Neural progenitor cell (in vitro differentiated cells): ENCODE results near the gene ARHGEF19. TPM values are rescaled to one million over a fixed set of nuclear protein-coding genes. Genes with fewer than 3 reads are reported as not detected.

Experiments
- DNase-seq: peaks from one replicate; pipeline ENCODE4 v3.0.0-alpha.2; 2016; ENCODE audit warnings: low spot score
- H2AFZ ChIP-seq: fragments of 200-600 bp; sonication (generic); replicated peaks from 2 replicates; pipeline ENCODE4 v1.6.1; 2016; ENCODE audit warnings: antibody characterized with exemption
- H3F3A ChIP-seq: fragments of 200-600 bp; sonication (generic); 2 replicates; pipeline ENCODE4 v1.6.1; 2016; ENCODE audit warnings: antibody characterized with exemption, low read depth
- H3K27ac ChIP-seq: fragments of 200-600 bp; sonication (generic); 2 replicates; pipeline ENCODE4 v1.5.1; 2016; ENCODE audit warnings: mild to moderate bottlenecking
- H3K27me3 ChIP-seq: fragments of 200-600 bp; sonication (generic); 2 replicates; pipeline ENCODE4 v1.6.1; 2016; ENCODE audit warnings: mild to moderate bottlenecking, moderate library complexity
- H3K36me3 ChIP-seq: fragments of 200-600 bp; sonication (generic); 2 replicates; pipeline ENCODE4 v1.5.1; 2016
- H3K4me1 ChIP-seq: fragments of 200-600 bp; sonication (generic); 2 replicates; pipeline ENCODE4 v1.6.1; 2016; ENCODE audit warnings: mixed run types
- H3K4me2 ChIP-seq: fragments of 200-600 bp; sonication (generic); 2 replicates; pipeline ENCODE4 v1.6.1; 2016
- H3K4me3 ChIP-seq: fragments of 200-600 bp; sonication (generic); 2 replicates; pipeline ENCODE4 v1.5.1; 2016
- H3K79me2 ChIP-seq: fragments of 200-600 bp; sonication (generic); 2 replicates; pipeline ENCODE4 v1.6.1; 2016; ENCODE audit warnings: low read depth
- H3K9ac ChIP-seq: fragments of 200-600 bp; sonication (generic); 2 replicates; pipeline ENCODE4 v1.6.1; 2016
- H3K9me3 ChIP-seq: fragments of 200-600 bp; sonication (generic); 2 replicates; pipeline ENCODE4 v1.5.1; 2016; ENCODE audit warnings: low read depth
- H4K20me1 ChIP-seq: fragments of 200-600 bp; sonication (generic); 2 replicates; pipeline ENCODE4 v1.6.1; 2016; ENCODE audit warnings: low read depth
- H3K27ac Mint-ChIP-seq: 3 replicates; pipeline ENCODE4 v1.8.0; 2021; ENCODE audit warnings: mixed read lengths
- H3K27me3 Mint-ChIP-seq: 2 replicates; pipeline ENCODE4 v1.8.0; 2022; ENCODE audit warnings: low read depth, mild to moderate bottlenecking, inconsistent platforms, moderate library complexity, mixed read lengths; ENCODE audit not compliant: insufficient read depth
- H3K36me3 Mint-ChIP-seq: 3 replicates; pipeline ENCODE4 v1.8.0; 2021; ENCODE audit warnings: mixed read lengths
- H3K4me1 Mint-ChIP-seq: 3 replicates; pipeline ENCODE4 v1.8.0; 2021; ENCODE audit warnings: mixed read lengths
- H3K4me3 Mint-ChIP-seq: 3 replicates; pipeline ENCODE4 v1.8.0; 2021; ENCODE audit warnings: mild to moderate bottlenecking, moderate library complexity, mixed read lengths
- H3K9me3 Mint-ChIP-seq: 3 replicates; pipeline ENCODE4 v1.8.0; 2020; ENCODE audit warnings: mixed read lengths
- EZH2 ChIP-seq: fragments of 200-600 bp; sonication (generic); IDR thresholded peaks from 2 replicates; pipeline ENCODE4 v1.6.1; 2017; ENCODE audit warnings: antibody characterized with exemption, mild to moderate bottlenecking, moderate library complexity
- EZH2phosphoT487 ChIP-seq: fragments of 200-600 bp; sonication (generic); IDR thresholded peaks from 2 replicates; pipeline ENCODE4 v1.6.1; 2017; ENCODE audit warnings: antibody characterized with exemption
- total RNA-seq: library from RNA; depleted of rRNA; stranded (reverse); fragments of >200 nt; gene quantifications from 2 replicates; pipeline ENCODE4 v1.2.3, GENCODE V29; 2015; ENCODE audit warnings: low replicate concordance
- TF ChIP-seq, protein P1 (sequence below): fragments of 200-600 bp; sonication (generic); IDR thresholded peaks from 2 replicates; pipeline ENCODE4 v1.5.1; 2017; ENCODE audit warnings: antibody characterized with exemption, mild to moderate bottlenecking

The ARHGEF19 gene
- total RNA-seq, 1 donor from 2014 or later = 10.9 TPM

DNA sequence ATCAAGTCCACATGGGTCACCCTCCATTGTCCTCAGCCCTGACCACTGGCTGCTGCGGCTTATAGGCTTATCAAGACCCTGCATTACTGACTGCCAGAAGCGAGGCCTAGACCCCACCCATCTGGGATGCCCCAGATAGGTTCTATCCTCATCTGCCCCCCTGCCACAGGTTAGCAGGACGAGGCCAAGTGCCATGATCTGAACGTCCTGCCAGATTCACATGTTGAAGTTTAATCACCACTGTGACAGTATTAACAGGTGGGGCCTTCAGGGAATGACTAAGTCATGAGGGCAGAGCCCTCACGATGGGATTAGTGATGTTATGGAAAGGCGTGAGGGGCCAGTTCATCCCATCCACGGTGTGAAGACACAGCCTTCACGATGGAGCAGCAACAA, 30.8 kb upstream of the ARHGEF19 start:
- no peak overlapping the region for H3K9ac ChIP-seq
- H3K27ac Mint-ChIP-seq = no peak overlapping the region
- no peak overlapping the region for H3K27ac ChIP-seq

DNA sequence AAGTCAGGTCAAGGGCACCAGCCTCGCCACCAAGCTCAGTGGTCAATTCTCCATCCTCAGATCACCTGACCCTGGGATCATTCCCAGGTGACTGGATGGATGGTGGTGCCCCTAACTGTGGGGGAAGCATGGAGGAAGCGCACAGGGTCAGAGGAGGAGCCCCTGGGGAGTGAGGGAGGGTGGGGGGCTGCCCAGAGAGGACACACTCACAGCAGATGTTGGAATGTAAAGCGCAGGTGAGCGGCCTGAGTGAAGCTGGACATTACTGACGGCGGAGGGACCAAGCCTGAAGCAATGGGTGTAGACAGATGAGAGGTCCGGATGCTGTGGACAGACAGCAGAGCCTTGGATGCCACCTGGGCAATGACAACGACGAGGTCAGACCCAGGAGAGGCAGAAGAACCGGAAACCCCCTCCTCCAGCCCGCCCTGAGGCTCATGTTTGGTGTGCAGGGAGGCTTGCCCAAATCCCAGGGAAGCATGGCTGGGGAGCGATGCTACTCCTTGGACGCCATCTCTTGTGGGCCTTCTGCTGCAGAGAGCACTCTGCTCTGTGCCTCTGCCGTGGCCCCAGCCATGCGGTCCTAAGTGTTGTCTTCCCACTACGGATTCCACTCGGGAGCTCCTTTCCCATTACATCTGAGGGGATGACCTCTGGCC, 30.2 kb upstream of the ARHGEF19 start:
- no peak overlapping the region for H2AFZ ChIP-seq
- H3K27me3 Mint-ChIP-seq = peaks cover 4% of the 10 kb centered on the region
- no peaks in the 10 kb centered on the region for H3K27me3 ChIP-seq
- no peak overlapping the region for H3K9ac ChIP-seq
- H3K4me1 ChIP-seq = peaks cover 12% of the 10 kb centered on the region
- no peaks in the 10 kb centered on the region for H3K36me3 ChIP-seq
- no peak for DNase-seq
- H3F3A ChIP-seq = peaks cover 16% of the 10 kb centered on the region
- no peak overlapping the region for H3K27ac Mint-ChIP-seq
- H3K4me2 ChIP-seq = no peak overlapping the region
- H3K9me3 Mint-ChIP-seq = no peaks in the 10 kb centered on the region
- TF ChIP-seq, protein P1, sequence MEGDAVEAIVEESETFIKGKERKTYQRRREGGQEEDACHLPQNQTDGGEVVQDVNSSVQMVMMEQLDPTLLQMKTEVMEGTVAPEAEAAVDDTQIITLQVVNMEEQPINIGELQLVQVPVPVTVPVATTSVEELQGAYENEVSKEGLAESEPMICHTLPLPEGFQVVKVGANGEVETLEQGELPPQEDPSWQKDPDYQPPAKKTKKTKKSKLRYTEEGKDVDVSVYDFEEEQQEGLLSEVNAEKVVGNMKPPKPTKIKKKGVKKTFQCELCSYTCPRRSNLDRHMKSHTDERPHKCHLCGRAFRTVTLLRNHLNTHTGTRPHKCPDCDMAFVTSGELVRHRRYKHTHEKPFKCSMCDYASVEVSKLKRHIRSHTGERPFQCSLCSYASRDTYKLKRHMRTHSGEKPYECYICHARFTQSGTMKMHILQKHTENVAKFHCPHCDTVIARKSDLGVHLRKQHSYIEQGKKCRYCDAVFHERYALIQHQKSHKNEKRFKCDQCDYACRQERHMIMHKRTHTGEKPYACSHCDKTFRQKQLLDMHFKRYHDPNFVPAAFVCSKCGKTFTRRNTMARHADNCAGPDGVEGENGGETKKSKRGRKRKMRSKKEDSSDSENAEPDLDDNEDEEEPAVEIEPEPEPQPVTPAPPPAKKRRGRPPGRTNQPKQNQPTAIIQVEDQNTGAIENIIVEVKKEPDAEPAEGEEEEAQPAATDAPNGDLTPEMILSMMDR = no peak
- TF ChIP-seq EZH2phosphoT487 (no peak), EZH2 (no peak)
- H3K4me3 Mint-ChIP-seq = no peak overlapping the region
- no peaks in the 10 kb centered on the region for H3K79me2 ChIP-seq
- no peaks in the 10 kb centered on the region for H4K20me1 ChIP-seq
- H3K4me3 ChIP-seq = no peak overlapping the region
- peaks cover under 1% of the 10 kb centered on the region for H3K36me3 Mint-ChIP-seq
- H3K4me1 Mint-ChIP-seq = peaks cover 18% of the 10 kb centered on the region
- no peaks in the 10 kb centered on the region for H3K9me3 ChIP-seq
- H3K27ac ChIP-seq = no peak overlapping the region

More for the DNA sequence above, 30.8 kb upstream of the ARHGEF19 start:
- Mint-ChIP-seq H3K36me3 (peaks cover 2% of the 10 kb centered on the region), H3K4me1 (peaks cover 16% of the 10 kb centered on the region), H3K9me3 (no peaks in the 10 kb centered on the region), H3K4me3 (no peak overlapping the region), H3K27me3 (peaks cover 4% of the 10 kb centered on the region)
- no peaks in the 10 kb centered on the region for H3K27me3 ChIP-seq
- no peaks in the 10 kb centered on the region for H3K9me3 ChIP-seq
- no peak for TF ChIP-seq EZH2
- TF ChIP-seq, protein P1 = no peak
- no peak for TF ChIP-seq EZH2phosphoT487
- no peak overlapping the region for H2AFZ ChIP-seq
- H3F3A ChIP-seq = peaks cover 15% of the 10 kb centered on the region
- DNase-seq = no peak
- no peak overlapping the region for H3K4me2 ChIP-seq
- no peaks in the 10 kb centered on the region for H3K36me3 ChIP-seq
- H3K4me1 ChIP-seq = peaks cover 11% of the 10 kb centered on the region
- no peaks in the 10 kb centered on the region for H4K20me1 ChIP-seq
- no peak overlapping the region for H3K4me3 ChIP-seq
- no peaks in the 10 kb centered on the region for H3K79me2 ChIP-seq

DNA sequence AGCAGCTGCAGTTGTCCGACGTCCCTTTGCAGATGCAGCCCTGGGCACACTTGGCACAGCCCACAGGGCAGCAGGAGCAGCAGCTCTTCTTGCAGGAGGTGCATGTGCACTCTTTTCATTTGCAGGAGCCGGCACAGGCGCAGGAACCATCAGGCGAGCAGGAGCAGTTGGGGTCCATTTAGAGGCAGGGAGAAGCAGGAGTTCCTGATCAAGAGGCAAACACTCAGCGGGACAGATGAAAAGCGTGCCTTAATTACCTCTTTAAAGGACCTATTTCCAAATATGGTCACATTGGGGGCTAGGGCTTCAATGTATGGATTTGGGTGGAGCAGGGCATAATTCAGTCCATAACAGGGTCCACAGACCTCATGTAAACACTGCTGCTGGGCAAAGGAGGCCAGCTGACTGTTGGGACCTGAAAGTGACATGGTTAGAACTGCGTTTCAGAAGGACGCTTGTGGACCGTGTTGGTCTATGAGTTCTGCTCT, 28.8 kb upstream of the ARHGEF19 start:
- no peaks in the 10 kb centered on the region for H3K36me3 Mint-ChIP-seq
- H3K27me3 ChIP-seq = peaks cover under 1% of the 10 kb centered on the region
- H3K4me1 ChIP-seq = peaks cover 17% of the 10 kb centered on the region
- H3K79me2 ChIP-seq = no peaks in the 10 kb centered on the region
- H4K20me1 ChIP-seq = no peaks in the 10 kb centered on the region
- peaks cover 21% of the 10 kb centered on the region for H3F3A ChIP-seq
- H3K27me3 Mint-ChIP-seq = peaks cover 3% of the 10 kb centered on the region
- no peaks in the 10 kb centered on the region for H3K9me3 Mint-ChIP-seq
- H3K4me1 Mint-ChIP-seq = peaks cover 26% of the 10 kb centered on the region
- no peak overlapping the region for H3K4me2 ChIP-seq
- H3K27ac ChIP-seq = no peak overlapping the region
- TF ChIP-seq, protein P1 = no peak
- no peak for TF ChIP-seq EZH2phosphoT487
- no peak for TF ChIP-seq EZH2
- no peaks in the 10 kb centered on the region for H3K36me3 ChIP-seq
- H3K4me3 Mint-ChIP-seq = peak overlapping the region; percentile 1
- peak overlapping the region; percentile 29 for H3K27ac Mint-ChIP-seq
- no peaks in the 10 kb centered on the region for H3K9me3 ChIP-seq
- no peak overlapping the region for H2AFZ ChIP-seq
- no peak for DNase-seq
- no peak overlapping the region for H3K4me3 ChIP-seq
- H3K9ac ChIP-seq = no peak overlapping the region
